Bronchial epithelial cell (primary cell): ENCODE data around the gene INTS1. TPM values are rescaled to one million over a fixed set of nuclear protein-coding genes. Genes with fewer than 3 reads are reported as not detected.
A peak's percentile ranks its signal among the peaks of the same experiment; 100 is the strongest.

ENCODE experiments used
- DNase-seq: peaks from one replicate; pipeline ENCODE4 v3.0.0-alpha.2; 2010; ENCODE audit warnings: low read depth
- FAIRE-seq: peaks from 2 replicates; lab custom pipeline; 2011; peaks lifted over from hg19 to GRCh38; lab: Jason Lieb, UNC
- H3K27me3 ChIP-seq: 2 replicates; pipeline ENCODE4 v1.5.1; 2011; ENCODE audit warnings: low read length; ENCODE audit not compliant: control insufficient read depth, insufficient read depth
- H3K36me3 ChIP-seq: 2 replicates; pipeline ENCODE4 v1.5.1; 2011; ENCODE audit warnings: low read length; ENCODE audit not compliant: control insufficient read depth, insufficient read depth
- H3K4me3 ChIP-seq: 2 replicates; pipeline ENCODE4 v1.5.1; 2011; ENCODE audit warnings: mild to moderate bottlenecking, low read depth, low read length, control low read depth
- total RNA-seq: library from RNA; depleted of rRNA; stranded (reverse); fragments of >200 nt; gene quantifications from 2 replicates; pipeline ENCODE4 v1.2.1, GENCODE V29; 2014
- TF ChIP-seq, protein P1 (sequence below): IDR thresholded peaks from 2 replicates; pipeline ENCODE4 v1.5.1; 2011; ENCODE audit warnings: mild to moderate bottlenecking, moderate library complexity, low read length, control low read depth, inconsistent platforms; ENCODE audit not compliant: insufficient read depth, severe bottlenecking

The INTS1 gene
- total RNA-seq, 1 donor from 2014 or later, result 18.7 TPM

DNA sequence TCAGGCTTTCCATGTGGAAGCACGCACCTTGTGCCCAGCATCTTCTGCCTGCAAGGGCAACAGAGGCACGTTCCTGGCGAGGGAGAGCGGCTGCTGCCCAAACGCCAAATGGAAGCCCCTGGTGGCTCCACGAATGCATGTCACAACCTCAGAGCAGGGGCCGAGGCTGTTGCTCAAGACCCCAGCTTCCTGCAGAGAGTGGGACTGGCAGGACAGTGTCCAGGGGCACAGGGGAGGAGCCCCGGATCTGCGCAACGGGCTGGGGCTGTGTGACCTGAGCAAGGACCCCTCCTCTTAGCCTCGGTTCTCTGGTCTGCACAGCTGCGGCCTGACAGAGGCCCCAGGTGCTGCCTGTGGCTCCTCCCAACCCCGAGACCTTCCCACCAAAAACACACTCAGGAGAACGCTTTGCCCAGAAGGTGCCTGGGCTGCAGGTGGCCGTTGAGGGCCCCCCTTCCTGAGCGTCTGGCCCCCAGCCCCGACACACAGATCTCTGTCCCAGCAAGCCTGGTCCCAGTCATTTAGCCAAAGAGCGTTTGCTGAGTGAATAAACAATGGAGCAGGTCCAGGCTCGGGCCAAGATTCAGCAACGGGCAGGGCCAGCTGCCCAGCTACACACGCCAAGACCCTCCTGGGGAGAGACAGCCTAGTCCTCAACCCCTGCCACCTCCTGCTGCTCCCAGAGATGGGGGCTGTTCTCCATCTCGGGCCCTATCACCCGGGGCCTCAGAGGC lies 46.1 kb downstream of the INTS1 start:
- TF ChIP-seq, protein P1, sequence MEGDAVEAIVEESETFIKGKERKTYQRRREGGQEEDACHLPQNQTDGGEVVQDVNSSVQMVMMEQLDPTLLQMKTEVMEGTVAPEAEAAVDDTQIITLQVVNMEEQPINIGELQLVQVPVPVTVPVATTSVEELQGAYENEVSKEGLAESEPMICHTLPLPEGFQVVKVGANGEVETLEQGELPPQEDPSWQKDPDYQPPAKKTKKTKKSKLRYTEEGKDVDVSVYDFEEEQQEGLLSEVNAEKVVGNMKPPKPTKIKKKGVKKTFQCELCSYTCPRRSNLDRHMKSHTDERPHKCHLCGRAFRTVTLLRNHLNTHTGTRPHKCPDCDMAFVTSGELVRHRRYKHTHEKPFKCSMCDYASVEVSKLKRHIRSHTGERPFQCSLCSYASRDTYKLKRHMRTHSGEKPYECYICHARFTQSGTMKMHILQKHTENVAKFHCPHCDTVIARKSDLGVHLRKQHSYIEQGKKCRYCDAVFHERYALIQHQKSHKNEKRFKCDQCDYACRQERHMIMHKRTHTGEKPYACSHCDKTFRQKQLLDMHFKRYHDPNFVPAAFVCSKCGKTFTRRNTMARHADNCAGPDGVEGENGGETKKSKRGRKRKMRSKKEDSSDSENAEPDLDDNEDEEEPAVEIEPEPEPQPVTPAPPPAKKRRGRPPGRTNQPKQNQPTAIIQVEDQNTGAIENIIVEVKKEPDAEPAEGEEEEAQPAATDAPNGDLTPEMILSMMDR, result no peak
- no peaks in the 10 kb centered on the region for H3K27me3 ChIP-seq
- DNase-seq (no peak), FAIRE-seq (no peak)
- H3K4me3 ChIP-seq, result peak overlapping the region; percentile 95
- no peaks in the 10 kb centered on the region for H3K36me3 ChIP-seq

DNA sequence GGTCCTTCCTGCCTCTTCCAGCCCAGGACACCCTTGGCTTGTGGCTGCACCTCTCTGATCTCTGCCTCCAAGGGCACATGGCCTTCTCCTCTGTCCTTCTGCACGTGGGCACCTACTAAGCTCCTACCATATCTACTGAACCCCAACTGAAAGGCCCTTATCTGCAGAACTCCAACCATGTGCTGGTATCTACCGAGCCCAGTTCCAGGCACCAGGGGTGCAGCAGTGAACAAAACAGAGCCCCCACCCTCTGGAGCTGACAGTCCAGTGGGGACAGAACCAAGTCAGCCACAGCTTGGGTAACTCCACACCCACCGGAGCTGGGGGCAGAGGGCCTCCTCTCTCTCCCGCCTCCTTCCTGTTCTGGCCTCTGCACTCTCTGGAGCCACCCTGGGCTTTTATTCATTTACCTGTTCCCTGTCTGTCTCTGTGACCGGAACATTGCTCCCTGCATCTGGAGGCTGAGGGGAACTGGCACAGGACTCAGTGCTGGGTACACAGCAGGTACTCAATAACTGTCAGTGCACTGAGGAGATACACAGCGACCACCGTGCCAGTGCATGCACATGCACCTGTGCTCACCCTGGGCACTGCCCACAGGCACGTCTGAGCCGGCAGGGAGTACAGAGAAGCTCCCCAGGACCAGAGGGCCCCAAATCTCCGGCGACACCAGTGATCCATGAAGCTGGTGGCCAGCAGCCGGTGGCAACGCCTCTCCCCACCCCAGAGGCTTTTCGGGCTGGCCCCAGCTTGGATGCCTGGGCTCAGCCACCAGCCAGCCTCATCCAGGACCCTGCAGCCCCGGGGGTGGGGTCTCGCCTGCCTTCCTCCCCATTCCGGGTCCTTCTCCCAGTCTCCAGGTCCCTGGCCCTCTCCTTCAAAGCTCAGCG lies 46.9 kb downstream of the INTS1 start:
- peak overlapping the region; percentile 95 for H3K4me3 ChIP-seq
- H3K27me3 ChIP-seq, result no peaks in the 10 kb centered on the region
- DNase-seq, result no peak
- no peak for FAIRE-seq
- TF ChIP-seq, protein P1, result no peak
- no peaks in the 10 kb centered on the region for H3K36me3 ChIP-seq

DNA sequence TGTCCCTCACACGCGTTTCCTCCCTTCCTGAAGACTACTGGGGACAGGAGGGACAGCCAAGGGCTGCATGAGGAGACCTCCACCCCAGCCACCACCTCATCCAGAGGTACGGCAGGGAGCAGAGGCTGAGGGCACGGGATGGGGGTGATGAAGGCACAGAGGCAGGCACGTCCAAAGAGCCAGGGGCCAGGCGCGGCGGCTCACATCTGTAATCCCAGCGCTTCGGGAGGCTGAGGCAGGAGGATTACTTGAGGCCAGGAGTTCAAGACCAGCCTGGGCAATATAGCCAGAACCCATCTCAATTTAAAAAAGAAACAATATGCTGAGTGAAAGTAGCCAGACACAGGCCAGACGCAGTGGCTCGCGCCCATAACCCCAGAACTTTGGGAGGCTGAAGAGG lies 48.2 kb downstream of the INTS1 start:
- peaks cover 2% of the 10 kb centered on the region for H3K36me3 ChIP-seq
- FAIRE-seq (no peak), DNase-seq (no peak)
- TF ChIP-seq, protein P1, result no peak
- H3K27me3 ChIP-seq, result no peaks in the 10 kb centered on the region
- H3K4me3 ChIP-seq, result no peak overlapping the region

- FAIRE-seq (no peak), DNase-seq (peak; percentile 70)
- Histone ChIP-seq H3K27me3 (no peaks in the 10 kb centered on the region), H3K36me3 (peaks cover 7% of the 10 kb centered on the region), H3K4me3 (peak overlapping the region; percentile 26)
- TF ChIP-seq, protein P1, result no peak
Observed at GRCh38 chr7:1455241-1455939, 48.8 kb downstream of the INTS1 start.

GRCh38 chr7:1454542-1454941 lies 49.6 kb downstream of the INTS1 start:
- no peaks in the 10 kb centered on the region for H3K27me3 ChIP-seq
- peaks cover 11% of the 10 kb centered on the region for H3K36me3 ChIP-seq
- no peak for DNase-seq
- TF ChIP-seq, protein P1, result no peak
- FAIRE-seq, result no peak
- H3K4me3 ChIP-seq, result peak overlapping the region; percentile 26
